HG02943 (cell line): Measurements from ENCODE around the gene MCOLN1.

Source experiments
- ATAC-seq: cut with Tn5 transposase; IDR thresholded peaks from one replicate; pipeline ENCODE4 v1.9.1; 2021; ENCODE audit warnings: mild to moderate bottlenecking, low read depth, moderate library complexity; ENCODE audit not compliant: unreplicated experiment

Gene MCOLN1

DNA sequence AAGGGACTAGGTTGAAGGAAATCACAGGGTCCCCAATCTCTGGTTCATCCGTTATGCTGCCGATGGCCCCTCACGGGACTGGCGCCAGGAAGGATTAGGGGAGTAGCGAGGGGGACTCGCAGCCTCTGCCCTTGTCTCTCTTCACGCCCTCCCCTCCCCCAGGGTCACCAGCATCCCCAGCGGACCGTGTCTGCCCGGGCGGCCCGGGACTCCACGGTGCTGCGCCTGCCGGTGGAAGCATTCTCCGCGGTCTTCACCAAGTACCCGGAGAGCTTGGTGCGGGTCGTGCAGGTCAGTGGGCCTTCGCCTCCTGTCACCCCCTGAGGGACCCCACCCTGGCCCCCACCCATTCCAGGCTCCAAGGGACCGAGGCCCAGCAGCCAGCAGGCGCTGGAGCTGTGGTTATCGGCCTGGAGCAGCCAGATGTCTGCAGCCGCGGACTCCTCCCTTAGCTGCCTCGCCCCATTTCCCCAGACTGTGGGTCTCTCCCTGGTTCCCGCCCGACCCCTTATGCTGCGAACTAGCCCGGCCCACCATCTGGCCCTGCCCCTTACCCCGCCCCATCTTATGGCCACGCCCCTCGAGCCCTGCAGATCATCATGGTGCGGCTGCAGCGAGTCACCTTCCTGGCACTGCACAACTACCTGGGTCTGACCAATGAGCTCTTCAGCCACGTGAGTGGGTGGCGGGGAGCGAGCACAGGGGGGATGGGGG lies 18.5 kb downstream of the MCOLN1 start:
- no peak for ATAC-seq

DNA sequence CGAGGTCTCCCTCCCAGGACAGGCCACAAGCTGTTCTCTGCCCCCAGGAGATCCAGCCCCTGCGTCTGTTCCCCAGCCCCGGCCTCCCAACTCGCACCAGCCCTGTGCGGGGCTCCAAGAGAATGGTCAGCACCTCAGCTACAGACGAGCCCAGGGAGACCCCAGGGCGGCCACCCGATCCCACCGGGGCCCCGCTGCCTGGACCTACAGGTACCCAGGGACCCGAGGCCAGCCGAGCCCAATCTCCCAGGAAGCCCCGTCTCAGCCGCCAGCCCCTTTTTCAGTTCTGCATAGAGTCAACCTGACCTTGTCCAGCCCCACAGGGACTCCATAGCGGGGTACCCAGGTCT lies 19.0 kb downstream of the MCOLN1 start:
- ATAC-seq = no peak

- ATAC-seq = no peak
Measured at GRCh38 chr19:7541828-7542443, 19.5 kb downstream of the MCOLN1 start.

DNA sequence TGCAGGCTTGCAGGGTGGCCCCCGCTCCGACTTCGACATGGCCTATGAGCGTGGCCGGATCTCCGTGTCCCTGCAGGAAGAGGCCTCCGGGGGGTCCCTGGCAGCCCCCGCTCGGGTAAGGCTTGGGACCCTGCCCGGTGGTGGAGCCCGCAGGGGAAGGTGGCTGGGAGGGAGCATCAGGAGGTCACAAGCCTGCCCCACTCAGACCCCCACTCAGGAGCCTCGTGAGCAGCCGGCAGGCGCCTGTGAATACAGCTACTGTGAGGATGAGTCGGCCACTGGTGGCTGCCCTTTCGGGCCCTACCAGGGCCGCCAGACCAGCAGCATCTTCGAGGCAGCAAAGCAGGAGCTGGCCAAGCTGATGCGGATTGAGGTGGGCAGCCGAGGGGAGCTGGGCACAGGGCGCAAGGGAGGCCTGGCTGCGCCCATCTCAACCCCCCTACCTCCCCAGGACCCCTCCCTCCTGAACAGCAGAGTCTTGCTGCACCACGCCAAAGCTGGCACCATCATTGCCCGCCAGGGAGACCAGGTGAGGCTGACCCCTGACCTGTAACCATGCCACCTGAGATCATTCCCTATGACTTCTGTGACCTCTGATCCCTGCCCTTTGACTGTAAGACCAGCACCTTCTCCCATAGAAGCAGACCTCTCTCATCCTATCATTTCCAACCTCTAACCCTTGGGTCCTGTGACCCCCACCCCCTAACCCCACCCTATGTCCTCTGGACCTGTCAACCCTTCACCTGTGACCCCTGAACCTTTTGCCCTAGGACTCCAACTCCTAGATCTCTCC lies 20.3 kb downstream of the MCOLN1 start:
- ATAC-seq = no peak

DNA sequence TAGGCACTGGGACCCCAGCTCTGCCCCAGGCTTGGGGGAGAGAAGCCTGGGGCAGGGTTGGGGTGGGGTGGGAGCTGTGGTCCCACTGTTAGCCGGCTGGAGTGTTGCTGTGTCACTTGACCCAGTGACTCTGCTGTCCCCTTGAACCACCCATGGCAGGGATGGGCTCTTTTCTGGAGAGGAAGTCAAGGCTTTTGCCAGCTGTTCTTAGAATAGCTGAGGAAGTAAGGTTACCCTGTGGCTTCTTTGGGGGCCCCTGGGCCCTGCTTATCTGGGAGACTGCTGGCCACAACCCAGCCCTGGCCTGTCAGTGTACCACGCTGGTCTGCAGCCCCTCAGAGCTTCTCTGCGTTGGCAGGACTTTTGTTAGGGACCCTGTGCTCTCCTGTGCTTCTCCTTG lies 22.2 kb downstream of the MCOLN1 start:
- no peak for ATAC-seq

DNA sequence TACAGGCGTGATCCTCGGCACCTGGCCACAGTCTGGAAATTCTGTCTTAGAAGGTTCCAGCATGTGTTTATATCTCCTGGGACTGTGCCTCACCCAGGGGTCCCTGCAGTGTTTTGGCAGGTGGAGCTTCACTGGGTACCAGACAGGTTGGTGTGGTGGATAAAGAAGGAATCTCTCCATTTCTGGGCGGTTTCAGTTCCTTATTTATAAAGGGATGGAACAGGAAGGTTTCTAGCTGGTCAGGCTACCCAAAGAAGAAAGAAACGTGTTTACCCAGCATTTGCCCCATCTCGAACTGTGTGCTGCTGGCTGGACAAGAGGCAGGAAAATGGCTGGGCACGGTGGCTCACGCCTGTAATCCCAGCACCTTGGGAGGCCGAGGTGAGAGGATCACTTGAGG lies 22.9 kb downstream of the MCOLN1 start:
- ATAC-seq = no peak

- no peak for ATAC-seq
Measured at GRCh38 chr19:7545904-7546303, 23.5 kb downstream of the MCOLN1 start.

- no peak for ATAC-seq
Measured at GRCh38 chr19:7547159-7547558, 24.7 kb downstream of the MCOLN1 start.

DNA sequence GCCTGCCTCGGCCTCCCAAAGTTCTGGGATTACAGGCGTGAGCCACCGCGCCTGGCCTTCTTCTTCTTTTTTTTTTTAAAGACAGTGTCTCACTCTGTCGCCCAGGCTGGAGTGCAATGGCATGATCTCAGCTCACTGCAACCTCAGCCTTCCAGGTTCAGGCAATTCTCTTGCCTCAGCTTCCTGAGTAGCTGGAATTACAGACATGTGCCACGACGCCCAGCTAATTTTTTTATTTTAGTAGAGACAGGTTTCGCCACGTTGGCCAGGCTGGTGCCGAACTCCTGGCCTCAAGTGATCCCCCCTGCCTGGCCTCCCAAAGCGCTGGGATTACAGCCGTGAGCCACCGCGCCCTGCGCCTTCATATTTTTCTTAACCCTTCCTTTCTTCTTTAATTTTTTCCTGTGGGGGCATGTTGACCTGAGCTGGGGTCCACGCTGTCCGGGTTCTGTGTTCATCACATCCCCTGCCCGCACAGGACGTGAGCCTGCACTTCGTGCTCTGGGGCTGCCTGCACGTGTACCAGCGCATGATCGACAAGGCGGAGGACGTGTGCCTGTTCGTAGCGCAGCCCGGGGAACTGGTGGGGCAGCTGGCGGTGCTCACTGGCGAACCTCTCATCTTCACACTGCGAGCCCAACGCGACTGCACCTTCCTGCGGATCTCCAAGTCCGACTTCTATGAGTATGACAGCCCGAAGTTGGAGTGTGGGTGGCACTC lies 27.2 kb downstream of the MCOLN1 start:
- no peak for ATAC-seq

DNA sequence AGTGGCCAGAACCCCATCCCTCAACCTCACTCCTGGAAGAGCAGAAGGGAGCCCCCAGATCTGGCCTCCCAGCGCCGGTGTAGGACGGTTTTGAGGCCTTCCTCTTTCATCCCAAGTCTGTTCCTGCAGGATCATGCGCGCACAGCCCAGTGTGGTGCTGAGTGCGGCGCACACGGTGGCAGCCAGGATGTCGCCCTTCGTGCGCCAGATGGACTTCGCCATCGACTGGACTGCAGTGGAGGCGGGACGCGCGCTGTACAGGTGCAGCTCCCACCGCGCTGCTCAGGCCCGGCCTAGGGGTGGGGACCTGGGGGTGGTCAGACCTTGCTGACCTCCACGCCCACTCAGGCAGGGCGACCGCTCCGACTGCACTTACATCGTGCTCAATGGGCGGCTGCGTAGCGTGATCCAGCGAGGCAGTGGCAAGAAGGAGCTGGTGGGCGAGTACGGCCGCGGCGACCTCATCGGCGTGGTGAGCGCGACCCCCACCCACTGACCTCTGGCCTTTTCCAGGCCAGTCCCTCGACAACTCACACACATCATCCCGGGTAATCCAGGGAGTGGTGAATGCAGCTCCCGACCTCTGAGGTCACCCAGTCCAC lies 27.8 kb downstream of the MCOLN1 start:
- ATAC-seq = no peak

GRCh38 chr19:7550987-7551761 lies 28.8 kb downstream of the MCOLN1 start:
- no peak for ATAC-seq

GRCh38 chr19:7552781-7553180 lies 30.4 kb downstream of the MCOLN1 start:
- no peak for ATAC-seq

GRCh38 chr19:7554565-7554964 lies 32.1 kb downstream of the MCOLN1 start:
- ATAC-seq = no peak

DNA sequence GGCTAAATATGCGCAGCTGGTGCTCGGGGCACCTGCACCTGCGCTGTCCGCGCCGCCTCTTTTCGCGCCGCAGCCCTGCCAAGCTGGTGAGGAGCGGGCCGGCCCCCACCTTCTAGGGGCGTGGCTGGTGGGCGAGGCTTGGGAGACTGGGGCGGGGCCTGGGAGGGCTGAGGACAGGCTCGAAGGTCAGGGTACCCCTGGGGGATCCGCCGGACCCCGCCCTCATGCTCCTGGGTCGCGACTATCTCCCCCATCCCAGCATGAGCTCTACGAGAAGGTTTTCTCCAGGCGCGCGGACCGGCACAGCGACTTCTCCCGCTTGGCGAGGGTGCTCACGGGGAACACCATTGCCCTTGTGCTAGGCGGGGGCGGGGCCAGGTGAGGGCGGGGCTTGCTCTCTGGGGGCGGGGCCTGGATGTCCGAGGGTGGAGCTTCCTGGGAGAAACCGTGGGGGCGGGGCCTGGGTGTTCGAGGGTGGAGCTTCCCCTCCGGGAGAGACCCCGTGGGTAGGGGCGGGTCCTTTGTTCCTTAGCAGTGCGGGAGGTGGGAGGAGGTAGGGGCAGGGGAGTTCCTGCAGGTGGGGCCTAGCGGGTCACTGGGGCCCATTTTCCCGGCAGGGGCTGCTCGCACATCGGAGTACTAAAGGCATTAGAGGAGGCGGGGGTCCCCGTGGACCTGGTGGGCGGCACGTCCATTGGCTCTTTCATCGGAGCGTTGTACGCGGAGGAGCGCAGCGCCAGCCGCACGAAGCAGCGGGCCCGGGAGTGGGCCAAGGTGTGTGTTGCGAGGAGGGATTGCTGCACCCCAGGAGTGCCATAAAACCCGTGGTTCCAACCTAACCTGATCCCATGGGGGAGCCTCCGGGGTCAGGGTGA lies 32.8 kb downstream of the MCOLN1 start:
- ATAC-seq = no peak

DNA sequence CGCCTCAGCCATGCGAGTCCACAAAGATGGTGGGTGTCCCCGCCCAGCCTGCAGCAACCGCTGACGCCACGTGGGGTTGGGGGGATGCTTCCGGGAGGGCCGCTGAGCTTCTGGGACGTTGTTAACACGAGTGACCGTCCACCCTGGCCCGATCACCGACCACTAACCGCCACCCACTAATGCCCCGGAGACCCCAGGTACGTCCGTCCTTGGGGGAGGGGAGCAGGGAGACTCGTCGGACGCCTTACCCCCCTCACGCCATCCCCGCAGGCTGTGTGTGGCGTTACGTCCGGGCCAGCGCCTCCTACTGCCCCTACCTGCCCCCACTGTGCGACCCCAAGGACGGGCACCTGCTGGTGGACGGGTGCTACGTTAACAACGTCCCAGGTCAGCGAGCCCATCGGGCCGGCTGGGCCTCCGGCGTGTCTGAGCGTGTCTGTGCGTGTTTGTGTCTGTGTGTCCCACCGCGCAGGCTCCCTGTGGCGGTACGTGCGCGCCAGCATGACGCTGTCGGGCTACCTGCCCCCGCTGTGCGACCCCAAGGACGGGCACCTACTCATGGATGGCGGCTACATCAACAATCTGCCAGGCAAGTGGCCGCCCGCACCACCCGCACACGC lies 34.4 kb downstream of the MCOLN1 start:
- ATAC-seq = no peak

- ATAC-seq = no peak
Measured at GRCh38 chr19:7558667-7559066, 36.2 kb downstream of the MCOLN1 start.

DNA sequence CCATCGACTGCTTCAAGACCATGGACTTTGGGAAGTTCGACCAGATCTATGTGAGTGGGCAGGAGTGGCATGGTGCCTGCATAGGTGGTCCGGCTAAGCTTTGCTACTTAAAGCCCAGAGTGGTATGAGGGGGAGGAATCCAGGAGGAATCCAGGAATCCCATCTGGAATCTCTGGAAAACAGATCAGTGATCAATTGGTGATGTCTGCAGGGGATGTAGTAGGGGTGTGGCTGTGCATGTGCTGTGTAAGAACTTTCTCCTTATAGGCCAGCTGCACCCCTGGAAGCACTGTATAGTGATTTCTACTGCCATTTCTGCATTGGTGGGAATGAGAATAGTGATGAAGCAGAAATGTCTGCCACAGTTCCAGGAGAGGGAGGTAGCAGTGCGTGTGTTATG lies 36.7 kb downstream of the MCOLN1 start:
- no peak for ATAC-seq

GRCh38 chr19:7560255-7560654 lies 37.8 kb downstream of the MCOLN1 start:
- ATAC-seq = no peak

DNA sequence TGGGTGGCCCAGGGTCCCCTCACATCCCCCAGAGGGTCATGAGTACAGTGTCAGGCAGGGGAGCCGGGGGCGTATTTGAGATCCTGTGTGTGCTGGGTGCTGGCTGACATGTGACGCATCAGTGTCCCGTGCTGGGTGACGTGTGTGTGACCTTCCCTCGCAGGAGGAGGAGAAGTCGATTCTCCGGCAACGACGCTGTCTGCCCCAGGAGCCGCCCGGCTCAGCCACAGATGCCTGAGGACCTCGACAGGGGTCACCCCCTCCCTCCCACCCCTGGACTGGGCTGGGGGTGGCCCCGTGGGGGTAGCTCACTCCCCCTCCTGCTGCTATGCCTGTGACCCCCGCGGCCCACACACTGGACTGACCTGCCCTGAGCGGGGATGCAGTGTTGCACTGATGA lies 38.9 kb downstream of the MCOLN1 start:
- ATAC-seq = no peak
